HG03108 (cell line): ENCODE data around the gene TBC1D14.

Source experiments
- ATAC-seq: cut with Tn5 transposase; IDR thresholded peaks from one replicate; pipeline ENCODE4 v1.9.1; 2021; ENCODE audit warnings: moderate library complexity; ENCODE audit not compliant: unreplicated experiment

The TBC1D14 gene

GRCh38 chr4:6992728-6993677 lies 83.4 kb downstream of the TBC1D14 start:
- ATAC-seq, result no peak

GRCh38 chr4:6996481-6996880 lies 86.9 kb downstream of the TBC1D14 start:
- no peak for ATAC-seq

- no peak for ATAC-seq
Measured at GRCh38 chr4:6999172-7000086, 89.8 kb downstream of the TBC1D14 start.

- no peak for ATAC-seq
Measured at GRCh38 chr4:7000421-7001176, 91.0 kb downstream of the TBC1D14 start.

- ATAC-seq, result no peak
Measured at GRCh38 chr4:7001271-7001670, 91.6 kb downstream of the TBC1D14 start.

GRCh38 chr4:7002336-7002735 lies 92.7 kb downstream of the TBC1D14 start:
- ATAC-seq, result no peak

- no peak for ATAC-seq
Measured at GRCh38 chr4:7003176-7003878, 93.7 kb downstream of the TBC1D14 start.

GRCh38 chr4:7003879-7004240 lies 94.2 kb downstream of the TBC1D14 start:
- ATAC-seq, result no peak

GRCh38 chr4:7004331-7004730 lies 94.7 kb downstream of the TBC1D14 start:
- ATAC-seq, result no peak

GRCh38 chr4:7005571-7005970 lies 95.9 kb downstream of the TBC1D14 start:
- ATAC-seq, result no peak

GRCh38 chr4:7006411-7006810 lies 96.8 kb downstream of the TBC1D14 start:
- no peak for ATAC-seq

- no peak for ATAC-seq
Measured at GRCh38 chr4:7007142-7007907, 97.7 kb downstream of the TBC1D14 start.

- ATAC-seq, result no peak
Measured at GRCh38 chr4:7007944-7008343, 98.3 kb downstream of the TBC1D14 start.

- ATAC-seq, result no peak
Measured at GRCh38 chr4:7009564-7009963, 99.9 kb downstream of the TBC1D14 start.

GRCh38 chr4:7013175-7013574 lies 103.5 kb downstream of the TBC1D14 start:
- no peak for ATAC-seq

- ATAC-seq, result no peak
Measured at GRCh38 chr4:7014815-7015214, 105.2 kb downstream of the TBC1D14 start.

GRCh38 chr4:7015383-7016035 lies 105.9 kb downstream of the TBC1D14 start:
- ATAC-seq, result no peak

- no peak for ATAC-seq
Measured at GRCh38 chr4:7016086-7016485, 106.5 kb downstream of the TBC1D14 start.

- no peak for ATAC-seq
Measured at GRCh38 chr4:7016512-7016911, 106.9 kb downstream of the TBC1D14 start.
